GM13977 (cell line): ENCODE results near the gene HS2ST1.

Source experiments
- DNase-seq: peaks from one replicate; pipeline ENCODE4 v3.0.0; 2012; ENCODE audit warnings: low spot score
- CTCF ChIP-seq: IDR thresholded peaks from 2 replicates; pipeline ENCODE4 v1.5.1; 2012; ENCODE audit warnings: mild to moderate bottlenecking, control low read depth; ENCODE audit not compliant: insufficient read depth; ENCODE audit errors: extremely low read depth, missing control alignments
- in situ Hi-C: fragments of 300-500 bp; cut with MboI; formaldehyde crosslinking; loops from one replicate; pipeline ENCODE4 v1.12.0; 2022; ENCODE audit warnings: low sequenced_read_pairs, low pct_unique_long_range_greater_than_20kb, mixed read lengths, inconsistent platforms; ENCODE audit not compliant: unreplicated experiment

The HS2ST1 gene

GRCh38 chr1:86991549-86992186 lies 77.2 kb downstream of the HS2ST1 start:
- no peak for TF ChIP-seq CTCF
- DNase-seq, result no peak
- in situ Hi-C loops, result no loop called here

GRCh38 chr1:86992861-86993260 lies 78.4 kb downstream of the HS2ST1 start:
- DNase-seq, result no peak
- no peak for TF ChIP-seq CTCF
- in situ Hi-C loops, result no loop called here

- in situ Hi-C loops, result no loop called here
- TF ChIP-seq CTCF, result no peak
- DNase-seq, result no peak
Measured at GRCh38 chr1:86993269-86993985, 79.0 kb downstream of the HS2ST1 start.

- no peak for DNase-seq
- in situ Hi-C loops, result no loop called here
- TF ChIP-seq CTCF, result no peak
Measured at GRCh38 chr1:86994061-86994460, 79.6 kb downstream of the HS2ST1 start.

- TF ChIP-seq CTCF, result no peak
- in situ Hi-C loops, result no loop called here
- DNase-seq, result no peak
Measured at GRCh38 chr1:86997538-86997937, 83.1 kb downstream of the HS2ST1 start.

GRCh38 chr1:86998280-86998679 lies 83.8 kb downstream of the HS2ST1 start:
- TF ChIP-seq CTCF, result no peak
- in situ Hi-C loops, result no loop called here
- no peak for DNase-seq

GRCh38 chr1:86998727-86999126 lies 84.3 kb downstream of the HS2ST1 start:
- in situ Hi-C loops, result no loop called here
- no peak for TF ChIP-seq CTCF
- DNase-seq, result no peak
